HL-60 (cell line): ENCODE results near the gene ITPRID1.

ENCODE experiments used
- DNase-seq, 2 experiments: peaks; one replicate each; pipeline ENCODE4 v3.0.0-alpha.2; 2010 to 2020; ENCODE audit warnings: low read depth in 1 of 2, low spot score in 1 of 2
- H3K27ac ChIP-seq: fragments of 250-450 bp; sonication (Bioruptor Pico); replicated peaks from 2 replicates; pipeline ENCODE4 v1.5.1; 2020; ENCODE audit warnings: mild to moderate bottlenecking, moderate library complexity
- H3K27me3 ChIP-seq: fragments of 250-450 bp; sonication (Bioruptor Pico); 2 replicates; pipeline ENCODE4 v1.5.1; 2021; ENCODE audit warnings: mild to moderate bottlenecking, moderate library complexity; ENCODE audit not compliant: insufficient read depth, poor library complexity, severe bottlenecking
- H3K4me3 ChIP-seq: replicated peaks from 2 replicates; pipeline ENCODE4 v1.5.1; 2011; ENCODE audit warnings: mild to moderate bottlenecking, control low read depth, low read length; ENCODE audit not compliant: insufficient read depth
- CTCF ChIP-seq: IDR thresholded peaks from one replicate; pipeline ENCODE4 v1.5.1; 2011; ENCODE audit warnings: low read length, control low read depth, inconsistent platforms; ENCODE audit not compliant: insufficient read depth
- GABPA ChIP-seq: IDR thresholded peaks from 2 replicates; pipeline ENCODE4 v1.6.1; 2012; ENCODE audit warnings: low read depth
- POLR2AphosphoS5 ChIP-seq: IDR thresholded peaks from 2 replicates; pipeline ENCODE4 v1.6.1; 2012; ENCODE audit warnings: low read depth
- REST ChIP-seq: IDR thresholded peaks from 2 replicates; pipeline ENCODE4 v1.6.1; 2012; ENCODE audit warnings: low read depth; ENCODE audit not compliant: insufficient replicate concordance
- SPI1 ChIP-seq: IDR thresholded peaks from 2 replicates; pipeline ENCODE4 v1.6.1; 2012; ENCODE audit warnings: low read depth, mild to moderate bottlenecking, borderline replicate concordance

ITPRID1 gene

GRCh38 chr7:31648880-31649279, 135.0 kb downstream of the ITPRID1 start:
- no peaks in the 10 kb centered on the region for H3K27me3 ChIP-seq
- TF ChIP-seq CTCF, result no peak
- TF ChIP-seq SPI1, result no peak
- TF ChIP-seq GABPA, result no peak
- no peak for TF ChIP-seq REST
- TF ChIP-seq POLR2AphosphoS5, result no peak
- no peak overlapping the region for H3K4me3 ChIP-seq
- H3K27ac ChIP-seq, result no peak overlapping the region
- no peak for DNase-seq

- Histone ChIP-seq H3K27me3 (no peaks in the 10 kb centered on the region), H3K4me3 (no peak overlapping the region), H3K27ac (no peak overlapping the region)
- DNase-seq, result no peak
- no peak for TF ChIP-seq POLR2AphosphoS5
- TF ChIP-seq CTCF, result no peak
- no peak for TF ChIP-seq GABPA
- no peak for TF ChIP-seq REST
- no peak for TF ChIP-seq SPI1
Measured at GRCh38 chr7:31651234-31652062, 137.6 kb downstream of the ITPRID1 start.

- TF ChIP-seq GABPA (no peak), REST (no peak), POLR2AphosphoS5 (no peak), CTCF (no peak), SPI1 (no peak)
- Histone ChIP-seq H3K27ac (no peak overlapping the region), H3K4me3 (no peak overlapping the region), H3K27me3 (no peaks in the 10 kb centered on the region)
- no peak for DNase-seq
Measured at GRCh38 chr7:31652063-31652326, 138.1 kb downstream of the ITPRID1 start.
